ENCODE measurements around the gene DNAJA4.

DNA sequence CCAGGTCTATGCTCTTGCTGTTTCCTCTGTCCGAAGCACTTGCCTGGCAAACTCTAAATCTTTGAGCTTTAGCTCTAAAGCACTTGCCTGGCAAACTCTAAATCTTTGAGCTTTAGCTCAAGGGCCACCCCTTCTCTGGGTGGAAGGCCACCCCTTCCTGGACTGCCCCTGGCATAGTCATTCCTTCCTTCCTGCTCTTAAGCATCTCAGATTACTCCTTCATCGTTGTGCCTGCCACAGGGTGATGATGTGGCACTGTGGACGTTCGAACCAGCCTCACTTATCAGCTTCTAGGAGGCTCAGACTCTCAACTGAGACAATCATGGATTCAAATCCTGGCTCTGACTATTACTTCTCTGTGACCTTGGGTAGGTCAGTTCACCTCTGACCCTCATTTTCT lies 65.3 kb downstream of the DNAJA4 start:
- TF ChIP-seq, protein P1, sequence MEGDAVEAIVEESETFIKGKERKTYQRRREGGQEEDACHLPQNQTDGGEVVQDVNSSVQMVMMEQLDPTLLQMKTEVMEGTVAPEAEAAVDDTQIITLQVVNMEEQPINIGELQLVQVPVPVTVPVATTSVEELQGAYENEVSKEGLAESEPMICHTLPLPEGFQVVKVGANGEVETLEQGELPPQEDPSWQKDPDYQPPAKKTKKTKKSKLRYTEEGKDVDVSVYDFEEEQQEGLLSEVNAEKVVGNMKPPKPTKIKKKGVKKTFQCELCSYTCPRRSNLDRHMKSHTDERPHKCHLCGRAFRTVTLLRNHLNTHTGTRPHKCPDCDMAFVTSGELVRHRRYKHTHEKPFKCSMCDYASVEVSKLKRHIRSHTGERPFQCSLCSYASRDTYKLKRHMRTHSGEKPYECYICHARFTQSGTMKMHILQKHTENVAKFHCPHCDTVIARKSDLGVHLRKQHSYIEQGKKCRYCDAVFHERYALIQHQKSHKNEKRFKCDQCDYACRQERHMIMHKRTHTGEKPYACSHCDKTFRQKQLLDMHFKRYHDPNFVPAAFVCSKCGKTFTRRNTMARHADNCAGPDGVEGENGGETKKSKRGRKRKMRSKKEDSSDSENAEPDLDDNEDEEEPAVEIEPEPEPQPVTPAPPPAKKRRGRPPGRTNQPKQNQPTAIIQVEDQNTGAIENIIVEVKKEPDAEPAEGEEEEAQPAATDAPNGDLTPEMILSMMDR (IDR thresholded peaks at IDR 0.05): no peak
- no peak for TF ChIP-seq POLR2AphosphoS5 (IDR thresholded peaks at IDR 0.05)
- TF ChIP-seq POLR2A (IDR thresholded peaks at IDR 0.05): no peak
- no peak for TF ChIP-seq EP300 (IDR thresholded peaks at IDR 0.05)
